ENCODE measurements around the gene BCL6B. TPM values are rescaled to one million over a fixed set of nuclear protein-coding genes. Genes with fewer than 3 reads are reported as not detected.

The BCL6B gene
- total and polyA plus RNA-seq, 12 donors, result 9.5 to 35.4 (median 15.9) TPM

GRCh38 chr17:7077911-7078546 lies 55.2 kb downstream of the BCL6B start:
- Histone ChIP-seq H3K4me1 (peaks cover 0 to 23% (median 0%) of the 10 kb centered on the region in 9 donors), H3K9me3 (no peaks in the 10 kb centered on the region), H3K36me3 (no peaks in the 10 kb centered on the region), H3K4me3 (peak overlapping the region in 4 of 10 donors; percentile 14 to 41 (median 17)), H3K27ac (no peak overlapping the region), H3K27me3 (no peaks in the 10 kb centered on the region)
- TF ChIP-seq CTCF (IDR thresholded peaks at IDR 0.05), result no peak
- intact Hi-C loops (cut with DNase I), result no loop called here
- ATAC-seq (no peak), DNase-seq (no peak)
- 86 to 87% methylated on average over 7 of the region's 7 CpGs for WGBS, 2 donors

GRCh38 chr17:7078711-7079110 lies 55.9 kb downstream of the BCL6B start:
- WGBS, 2 donors, result 86 to 93% methylated on average over 10 of the region's 10 CpGs
- peak overlapping the region in 4 of 10 donors; percentile 14 to 41 (median 17) for H3K4me3 ChIP-seq

More at GRCh38 chr17:7078711-7079110, 55.9 kb downstream of the BCL6B start:
- Histone ChIP-seq H3K4me1 (peaks cover 0 to 28% (median 0%) of the 10 kb centered on the region in 9 donors), H3K27me3 (no peaks in the 10 kb centered on the region), H3K27ac (peak overlapping the region in 1 of 10 donors; percentile 79), H3K36me3 (no peaks in the 10 kb centered on the region), H3K9me3 (no peaks in the 10 kb centered on the region)
- no peak for TF ChIP-seq CTCF (IDR thresholded peaks at IDR 0.05)
- no peak for ATAC-seq
- intact Hi-C loops (cut with DNase I), result no loop called here
- no peak for DNase-seq

Other genes with a start within 250 kb of the BCL6B start
- under 1 TPM in 1 of 10 donors, not detected in 9; 0.26 TPM for gene FBXO39, start 246.8 kb upstream of the BCL6B start, total RNA-seq
- gene FBXO39, start 246.8 kb upstream of the BCL6B start, polyA plus RNA-seq, result under 1 TPM; 0.13 to 0.37 TPM
- not detected for gene TEKT1, start 191.3 kb upstream of the BCL6B start, total RNA-seq
- not detected for gene TEKT1, start 191.3 kb upstream of the BCL6B start, polyA plus RNA-seq
- under 1 TPM in 1 of 10 donors, not detected in 9; 0.11 TPM for gene ALOX12, start 27.0 kb upstream of the BCL6B start, total RNA-seq
- gene ALOX12, start 27.0 kb upstream of the BCL6B start, polyA plus RNA-seq, result under 1 TPM in 1 of 2 donors, not detected in 1; 0.04 TPM
- 100 to 1,000 TPM; 144 to 241 (median 160) TPM for gene RNASEK, start 10.4 kb upstream of the BCL6B start, total RNA-seq
- 100 to 1,000 TPM; 220 to 429 TPM for gene RNASEK, start 10.4 kb upstream of the BCL6B start, polyA plus RNA-seq
- gene SLC16A13, start 13.0 kb downstream of the BCL6B start, total RNA-seq, result 1 to 10 TPM in 9 of 10 donors, under 1 TPM in 1; 0.70 to 2.1 (median 1.5) TPM
- 1 to 10 TPM; 1.1 to 2.0 TPM for gene SLC16A13, start 13.0 kb downstream of the BCL6B start, polyA plus RNA-seq
- gene SLC16A11, start 21.0 kb downstream of the BCL6B start, total RNA-seq, result 1 to 10 TPM in 1 of 10 donors, under 1 TPM in 9; 0.19 to 1.1 (median 0.48) TPM
- 1 to 10 TPM in 1 of 2 donors, under 1 TPM in 1; 0.78 to 2.1 TPM for gene SLC16A11, start 21.0 kb downstream of the BCL6B start, polyA plus RNA-seq
- 10 to 100 TPM in 1 of 10 donors, 1 to 10 TPM in 9; 1.4 to 26.3 (median 2.1) TPM for gene CLEC10A, start 57.2 kb downstream of the BCL6B start, total RNA-seq
- gene CLEC10A, start 57.2 kb downstream of the BCL6B start, polyA plus RNA-seq, result 1 to 10 TPM; 2.5 to 3.4 TPM
- under 1 TPM in 5 of 10 donors, not detected in 5; 0.16 to 0.54 (median 0.25) TPM for gene ASGR2, start 91.8 kb downstream of the BCL6B start, total RNA-seq
- under 1 TPM in 1 of 2 donors, not detected in 1; 0.41 TPM for gene ASGR2, start 91.8 kb downstream of the BCL6B start, polyA plus RNA-seq
- gene ASGR1, start 156.3 kb downstream of the BCL6B start, total RNA-seq, result 1 to 10 TPM in 2 of 10 donors, under 1 TPM in 6, not detected in 2; 0.32 to 1.2 (median 0.55) TPM
- gene ASGR1, start 156.3 kb downstream of the BCL6B start, polyA plus RNA-seq, result under 1 TPM; 0.59 TPM
- gene DLG4, start 196.8 kb downstream of the BCL6B start, total RNA-seq, result 10 to 100 TPM; 13.0 to 22.1 (median 16.7) TPM
- gene DLG4, start 196.8 kb downstream of the BCL6B start, polyA plus RNA-seq, result 10 to 100 TPM in 1 of 2 donors, 1 to 10 TPM in 1; 5.4 to 27.8 TPM
- gene ACADVL, start 196.9 kb downstream of the BCL6B start, total RNA-seq, result 1,000 to 10,000 TPM in 7 of 10 donors, 100 to 1,000 TPM in 3; 951 to 2,054 (median 1,322) TPM
- 1,000 to 10,000 TPM in 1 of 2 donors, 100 to 1,000 TPM in 1; 807 to 4,806 TPM for gene ACADVL, start 196.9 kb downstream of the BCL6B start, polyA plus RNA-seq
- 10 to 100 TPM; 14.1 to 25.6 (median 18.0) TPM for gene DVL2, start 211.5 kb downstream of the BCL6B start, total RNA-seq
- 10 to 100 TPM in 1 of 2 donors, 1 to 10 TPM in 1; 10.0 to 23.0 TPM for gene DVL2, start 211.5 kb downstream of the BCL6B start, polyA plus RNA-seq
- 10 to 100 TPM; 17.7 to 24.5 (median 22.6) TPM for gene PHF23, start 216.4 kb downstream of the BCL6B start, total RNA-seq
- gene PHF23, start 216.4 kb downstream of the BCL6B start, polyA plus RNA-seq, result 10 to 100 TPM; 16.1 to 25.0 TPM
- gene GABARAP, start 219.4 kb downstream of the BCL6B start, total RNA-seq, result 100 to 1,000 TPM; 440 to 567 (median 501) TPM
- 100 to 1,000 TPM; 540 to 733 TPM for gene GABARAP, start 219.4 kb downstream of the BCL6B start, polyA plus RNA-seq
- 100 to 1,000 TPM in 8 of 10 donors, 10 to 100 TPM in 2; 94.6 to 135 (median 110) TPM for gene CTDNEP1, start 228.7 kb downstream of the BCL6B start, total RNA-seq
- gene CTDNEP1, start 228.7 kb downstream of the BCL6B start, polyA plus RNA-seq, result 100 to 1,000 TPM in 1 of 2 donors, 10 to 100 TPM in 1; 56.3 to 116 TPM
- gene ELP5, start 229.2 kb downstream of the BCL6B start, total RNA-seq, result 100 to 1,000 TPM in 1 of 10 donors, 10 to 100 TPM in 9; 30.8 to 110 (median 54.8) TPM
- 10 to 100 TPM; 29.0 to 41.4 TPM for gene ELP5, start 229.2 kb downstream of the BCL6B start, polyA plus RNA-seq
- 1 to 10 TPM in 3 of 10 donors, under 1 TPM in 7; 0.39 to 2.5 (median 0.80) TPM for gene CLDN7, start 239.4 kb downstream of the BCL6B start, total RNA-seq
- gene CLDN7, start 239.4 kb downstream of the BCL6B start, polyA plus RNA-seq, result 1 to 10 TPM; 1.3 to 1.6 TPM